Lower lobe of right lung (tissue), 2 donors: ENCODE data around the gene AHCYL1. TPM values are rescaled to one million over a fixed set of nuclear protein-coding genes. Genes with fewer than 3 reads are reported as not detected.
A peak's percentile ranks its signal among the peaks of the same experiment; 100 is the strongest.
"Not testable (repeated sequence)": the region's sequence is repeated elsewhere in the genome, so short reads cannot be mapped to it uniquely, and the experiment has no call there.

ENCODE experiments used
- ATAC-seq, 2 donors: fragments of 200-7000 bp; cut with Tn5 transposase; one replicate each; pipeline ENCODE4 v1.9.1; 2020 to 2022; ENCODE audit warnings: mild to moderate bottlenecking in 2 of 2, moderate library complexity in 2 of 2
- DNase-seq: peaks from one replicate; pipeline ENCODE4 v3.0.0-alpha.2; 2020
- H3K27ac ChIP-seq: fragments of 200-600 bp; one replicate; pipeline ENCODE4 v1.8.0; 2022
- H3K27me3 ChIP-seq: fragments of 200-600 bp; one replicate; pipeline ENCODE4 v1.8.0; 2022; ENCODE audit warnings: low read depth
- H3K36me3 ChIP-seq: fragments of 200-600 bp; one replicate; pipeline ENCODE4 v1.8.0; 2022; ENCODE audit warnings: mild to moderate bottlenecking
- H3K4me1 ChIP-seq: fragments of 200-600 bp; one replicate; pipeline ENCODE4 v1.8.0; 2022
- H3K4me3 ChIP-seq: fragments of 200-600 bp; one replicate; pipeline ENCODE4 v1.8.0; 2022; ENCODE audit warnings: mild to moderate bottlenecking
- H3K9me3 ChIP-seq: fragments of 200-600 bp; one replicate; pipeline ENCODE4 v1.8.0; 2022
- CTCF ChIP-seq: fragments of 200-600 bp; IDR thresholded peaks from one replicate; pipeline ENCODE4 v1.8.0; 2022; ENCODE audit warnings: antibody characterized with exemption, mild to moderate bottlenecking
- intact Hi-C: fragments of 100-400 bp; cut with DNase I; formaldehyde crosslinking; loops from one replicate; pipeline ENCODE4 v1.11.0; 2022
- total RNA-seq: library from RNA; stranded (reverse); fragmentation: NEBNext Ultra II Directional; extraction: Animal tissue kit (Norgen Biotek cat#: 25700); gene quantifications from one replicate; pipeline ENCODE4 v1.2.1, GENCODE V29; 2021
- donor health status: DM: no; HTN: yes; CAD: no; lungs with severe emphysema.

AHCYL1 gene
- total RNA-seq, 1 donor from 2014 or later, result 83.9 TPM

GRCh38 chr1:109950509-109950908, 34.1 kb upstream of the AHCYL1 start:
- H3K9me3 ChIP-seq, result no peaks in the 10 kb centered on the region
- intact Hi-C loops, result no loop called here
- no peak for ATAC-seq
- no peaks in the 10 kb centered on the region for H3K27me3 ChIP-seq
- TF ChIP-seq CTCF, result no peak
- no peaks in the 10 kb centered on the region for H3K36me3 ChIP-seq
- no peak overlapping the region for H3K27ac ChIP-seq
- H3K4me3 ChIP-seq, result no peak overlapping the region
- DNase-seq, result no peak
- peaks cover 16% of the 10 kb centered on the region for H3K4me1 ChIP-seq

DNA sequence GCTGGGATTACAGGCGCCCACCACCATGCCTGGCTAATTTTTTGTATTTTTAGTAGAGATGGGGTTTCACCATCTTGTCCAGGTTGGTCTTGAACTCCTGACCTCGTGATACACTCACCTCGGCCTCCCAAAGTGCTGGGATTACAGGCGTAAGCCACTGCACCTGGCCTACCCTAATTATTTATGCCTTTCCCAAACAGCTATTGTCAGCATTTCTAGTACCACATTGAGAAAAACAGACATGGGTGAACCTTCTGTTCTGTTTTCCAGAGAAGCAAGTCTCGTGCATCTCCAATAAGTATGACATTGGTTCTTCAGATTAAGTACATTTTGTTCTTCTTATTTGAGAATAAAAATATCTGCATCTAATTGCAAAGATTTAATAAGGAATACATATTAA, 33.1 kb upstream of the AHCYL1 start:
- DNase-seq, H3K36me3 ChIP-seq, H3K9me3 ChIP-seq, H3K27ac ChIP-seq, H3K27me3 ChIP-seq, ATAC-seq, H3K4me3 ChIP-seq, intact Hi-C loops: not testable (repeated sequence)
- peaks cover 14% of the 10 kb centered on the region for H3K4me1 ChIP-seq

GRCh38 chr1:109954041-109954512, 30.5 kb upstream of the AHCYL1 start:
- H3K4me1 ChIP-seq, result peaks cover under 1% of the 10 kb centered on the region
- intact Hi-C loops, result no loop called here
- no peaks in the 10 kb centered on the region for H3K36me3 ChIP-seq
- no peaks in the 10 kb centered on the region for H3K27me3 ChIP-seq
- no peak overlapping the region for H3K27ac ChIP-seq
- no peak for DNase-seq
- no peak for ATAC-seq
- H3K4me3 ChIP-seq, result no peak overlapping the region
- no peak for TF ChIP-seq CTCF
- H3K9me3 ChIP-seq, result no peaks in the 10 kb centered on the region

DNA sequence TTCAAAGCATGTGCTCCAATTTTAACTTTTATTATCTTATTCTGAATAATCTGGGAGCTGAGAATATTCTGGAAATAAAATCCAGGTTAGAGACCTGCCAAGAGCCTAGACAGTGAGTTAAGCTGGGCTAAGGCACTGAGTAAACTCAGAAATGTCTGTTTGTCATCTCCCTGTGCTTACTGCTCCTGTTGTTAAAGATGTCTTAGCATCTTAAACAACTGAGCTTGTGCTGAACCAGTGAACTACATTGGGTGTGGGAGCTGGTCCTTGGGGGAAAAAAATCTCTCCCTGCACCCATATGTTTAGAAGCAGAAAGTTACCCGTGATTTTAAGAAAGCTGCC, 25.0 kb upstream of the AHCYL1 start:
- intact Hi-C loops, result no loop called here
- Histone ChIP-seq H3K36me3 (no peaks in the 10 kb centered on the region), H3K27me3 (no peaks in the 10 kb centered on the region), H3K4me1 (peaks cover 20% of the 10 kb centered on the region), H3K4me3 (no peak overlapping the region), H3K9me3 (no peaks in the 10 kb centered on the region), H3K27ac (peak overlapping the region; percentile 65)
- TF ChIP-seq CTCF, result no peak
- no peak for DNase-seq
- peak in 1 of 2 donors; percentile 29 for ATAC-seq

DNA sequence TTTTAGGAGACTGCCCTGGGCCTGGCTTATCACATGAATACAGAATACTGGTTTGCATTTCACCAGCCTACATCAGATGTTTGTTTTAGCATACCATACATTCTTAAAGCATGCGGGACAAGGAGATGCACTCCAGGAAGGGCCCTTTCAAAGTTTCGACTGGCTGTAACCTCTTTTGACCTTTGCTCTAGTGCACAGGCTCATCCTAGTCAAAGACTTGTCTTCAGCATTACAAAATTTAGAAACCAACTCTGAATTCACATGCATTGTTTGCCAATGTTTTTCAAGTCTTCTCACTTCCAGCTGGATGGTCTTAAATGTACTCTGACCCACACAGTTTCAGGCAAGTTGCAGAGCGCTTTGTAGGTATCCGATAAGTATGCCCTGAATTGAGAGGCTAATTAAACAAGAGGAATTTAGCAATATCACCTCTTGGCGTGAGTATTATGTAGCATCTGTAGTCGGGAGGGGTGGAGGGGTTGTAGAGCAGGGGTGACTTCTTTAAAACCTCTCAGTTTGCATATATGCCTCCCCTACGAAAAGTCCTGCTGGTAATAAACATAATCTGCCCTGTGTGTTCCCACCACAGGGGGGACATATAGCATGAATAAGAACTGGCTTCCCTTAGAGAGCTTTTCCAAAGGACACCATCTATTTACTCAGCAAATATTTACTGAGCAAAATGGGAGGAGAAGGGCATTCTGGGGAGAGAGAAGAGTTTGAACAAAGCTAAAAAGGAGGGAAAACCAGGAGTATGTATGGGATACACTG, 24.4 kb upstream of the AHCYL1 start:
- no peaks in the 10 kb centered on the region for H3K27me3 ChIP-seq
- no peaks in the 10 kb centered on the region for H3K9me3 ChIP-seq
- intact Hi-C loops, result no loop called here
- ATAC-seq, result peak; percentile 90 to 92
- H3K4me3 ChIP-seq, result no peak overlapping the region
- H3K27ac ChIP-seq, result peak overlapping the region; percentile 65
- no peak for DNase-seq
- no peaks in the 10 kb centered on the region for H3K36me3 ChIP-seq
- no peak for TF ChIP-seq CTCF
- H3K4me1 ChIP-seq, result peaks cover 20% of the 10 kb centered on the region

DNA sequence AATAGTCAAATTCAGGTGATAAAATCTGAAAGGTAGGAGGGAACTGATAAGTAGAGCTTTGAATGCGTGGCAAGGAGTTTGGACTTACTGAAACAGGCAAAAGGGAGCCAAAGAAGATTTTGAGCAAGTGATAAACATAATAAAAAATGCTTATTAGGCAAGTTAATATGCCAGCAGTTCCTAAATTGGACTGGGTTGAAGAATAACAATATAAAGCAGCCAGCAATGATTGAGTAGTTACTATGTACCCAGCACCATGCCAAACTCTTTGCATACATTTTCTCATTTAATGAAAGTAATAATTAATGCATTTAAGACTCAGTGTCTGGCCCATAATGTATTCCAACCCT, 23.8 kb upstream of the AHCYL1 start:
- TF ChIP-seq CTCF, result no peak
- ATAC-seq, result no peak
- Histone ChIP-seq H3K36me3 (no peaks in the 10 kb centered on the region), H3K27me3 (no peaks in the 10 kb centered on the region), H3K9me3 (no peaks in the 10 kb centered on the region), H3K27ac (peak overlapping the region; percentile 33), H3K4me3 (no peak overlapping the region), H3K4me1 (peaks cover 20% of the 10 kb centered on the region)
- intact Hi-C loops, result no loop called here
- no peak for DNase-seq
